Body of pancreas (tissue), 4 donors: ENCODE measurements around the gene NEU3. TPM values are rescaled to one million over a fixed set of nuclear protein-coding genes. Genes with fewer than 3 reads are reported as not detected.

Source experiments
- ATAC-seq: fragments of 150-250 bp; one replicate; pipeline ENCODE4 v1.9.1; 2016
- DNase-seq, 4 donors: peaks; one replicate each; pipeline ENCODE4 v3.0.0-alpha.2; 2019
- H3K27ac ChIP-seq, 4 donors: fragments of 200-600 bp; sonication (generic); 1 replicate in 3 of 4; 2 replicates in 1 of 4; pipeline versions ENCODE4 v1.5.1 to v1.6.1; 2016 to 2019; ENCODE audit warnings: mild to moderate bottlenecking in 1 of 4, mixed read lengths in 1 of 4, moderate library complexity in 1 of 4
- H3K27me3 ChIP-seq, 2 donors: fragments of 200-600 bp; sonication (generic); one replicate each; pipeline ENCODE4 v1.6.0; 2016; ENCODE audit warnings: mild to moderate bottlenecking in 1 of 2
- H3K36me3 ChIP-seq, 2 donors: fragments of 200-600 bp; sonication (generic); replicated peaks in 1 of 2; 2 replicates each; pipeline ENCODE4 v1.5.1; 2016; ENCODE audit warnings: low read depth in 2 of 2; ENCODE audit not compliant: insufficient read depth in 1 of 2
- H3K4me1 ChIP-seq: fragments of 200-600 bp; sonication (generic); one replicate; pipeline ENCODE4 v1.6.0; 2016
- H3K4me3 ChIP-seq, 2 donors: fragments of 200-600 bp; sonication (generic); 1 replicate in 1 of 2; 2 replicates in 1 of 2; pipeline ENCODE4 v1.5.1; 2016 to 2019
- H3K9me3 ChIP-seq, 3 donors: fragments of 200-600 bp; sonication (generic); 1 replicate in 2 of 3; 2 replicates in 1 of 3; pipeline ENCODE4 v1.5.1; 2016
- POLR2A ChIP-seq, 3 donors: fragments of 450-650 bp; IDR thresholded peaks; one replicate each; pipeline ENCODE4 v1.6.1; 2016; ENCODE audit warnings: antibody characterized with exemption in 3 of 3, mild to moderate bottlenecking in 2 of 3
- WGBS, 2 donors: methylation state at CpG; one replicate each; pipeline ENCODE4 v1.1.5; 2017; 5-methylcytosine and 5-hydroxymethylcytosine counted together
- intact Hi-C: fragments of 100-400 bp; cut with DNase I; formaldehyde crosslinking; loops from one replicate; pipeline ENCODE4 v1.15.1; 2023
- total RNA-seq, 2 donors: library from RNA; depleted of rRNA; stranded (reverse); fragments of >200 nt; gene quantifications; one replicate each; pipeline ENCODE4 v1.1.0, GENCODE V29; 2016
- TF ChIP-seq, protein P1 (sequence below), 7 experiments: fragments of 450-650 bp in 4 of 7; fragments of 200-600 bp in 3 of 7; sonication (generic) in 3 of 7; IDR thresholded peaks; one replicate each; pipeline ENCODE4 v1.5.1; 2016 to 2019; ENCODE audit warnings: antibody characterized with exemption in 7 of 7

Gene NEU3
- total RNA-seq, 2 donors from 2014 or later = 1.6 to 8.6 TPM

GRCh38 chr11:75001686-75002085 lies 13.0 kb downstream of the NEU3 start:
- H3K36me3 ChIP-seq = peaks cover 0 to 11% of the 10 kb centered on the region in 2 donors
- DNase-seq (no peak), ATAC-seq (no peak)
- H3K27ac ChIP-seq = no peak overlapping the region
- TF ChIP-seq, protein P1, sequence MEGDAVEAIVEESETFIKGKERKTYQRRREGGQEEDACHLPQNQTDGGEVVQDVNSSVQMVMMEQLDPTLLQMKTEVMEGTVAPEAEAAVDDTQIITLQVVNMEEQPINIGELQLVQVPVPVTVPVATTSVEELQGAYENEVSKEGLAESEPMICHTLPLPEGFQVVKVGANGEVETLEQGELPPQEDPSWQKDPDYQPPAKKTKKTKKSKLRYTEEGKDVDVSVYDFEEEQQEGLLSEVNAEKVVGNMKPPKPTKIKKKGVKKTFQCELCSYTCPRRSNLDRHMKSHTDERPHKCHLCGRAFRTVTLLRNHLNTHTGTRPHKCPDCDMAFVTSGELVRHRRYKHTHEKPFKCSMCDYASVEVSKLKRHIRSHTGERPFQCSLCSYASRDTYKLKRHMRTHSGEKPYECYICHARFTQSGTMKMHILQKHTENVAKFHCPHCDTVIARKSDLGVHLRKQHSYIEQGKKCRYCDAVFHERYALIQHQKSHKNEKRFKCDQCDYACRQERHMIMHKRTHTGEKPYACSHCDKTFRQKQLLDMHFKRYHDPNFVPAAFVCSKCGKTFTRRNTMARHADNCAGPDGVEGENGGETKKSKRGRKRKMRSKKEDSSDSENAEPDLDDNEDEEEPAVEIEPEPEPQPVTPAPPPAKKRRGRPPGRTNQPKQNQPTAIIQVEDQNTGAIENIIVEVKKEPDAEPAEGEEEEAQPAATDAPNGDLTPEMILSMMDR (IDR thresholded peaks at IDR 0.05) = no peak
- TF ChIP-seq POLR2A (IDR thresholded peaks at IDR 0.05) = no peak
- no peak overlapping the region for H3K4me3 ChIP-seq
- no peaks in the 10 kb centered on the region for H3K27me3 ChIP-seq
- 90 to 93% methylated on average over 3 of the region's 3 CpGs for WGBS, 2 donors
- intact Hi-C loops = no loop called here
- H3K4me1 ChIP-seq = no peaks in the 10 kb centered on the region
- no peaks in the 10 kb centered on the region for H3K9me3 ChIP-seq

DNA sequence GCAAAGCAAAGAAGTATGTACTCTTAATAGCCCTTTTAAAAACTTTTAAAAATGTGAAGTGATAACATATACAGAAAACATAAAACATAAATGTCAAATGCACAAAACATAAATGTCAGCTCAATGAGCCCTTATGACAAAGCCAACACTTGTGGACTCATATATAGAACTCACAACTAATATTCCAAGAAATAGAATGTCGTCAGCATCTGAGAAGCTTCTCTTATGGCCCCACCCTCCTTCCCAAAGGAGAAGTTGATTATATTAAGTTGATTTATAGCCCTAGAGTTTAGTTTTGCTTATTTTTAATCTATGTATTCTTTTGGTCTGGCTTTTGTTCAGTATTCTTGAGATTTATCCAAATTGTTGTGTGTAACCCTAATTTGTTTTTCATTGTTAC lies 13.8 kb downstream of the NEU3 start:
- WGBS, 2 donors = 89 to 96% methylated on average over 1 of the region's 1 CpG
- ATAC-seq (no peak), DNase-seq (no peak)
- Histone ChIP-seq H3K27me3 (no peaks in the 10 kb centered on the region), H3K4me3 (no peak overlapping the region), H3K36me3 (peaks cover 0 to 14% of the 10 kb centered on the region in 2 donors), H3K4me1 (no peaks in the 10 kb centered on the region), H3K9me3 (no peaks in the 10 kb centered on the region), H3K27ac (no peak overlapping the region)
- TF ChIP-seq POLR2A (IDR thresholded peaks at IDR 0.05) = no peak
- TF ChIP-seq, protein P1 (IDR thresholded peaks at IDR 0.05) = no peak
- intact Hi-C loops = no loop called here

DNA sequence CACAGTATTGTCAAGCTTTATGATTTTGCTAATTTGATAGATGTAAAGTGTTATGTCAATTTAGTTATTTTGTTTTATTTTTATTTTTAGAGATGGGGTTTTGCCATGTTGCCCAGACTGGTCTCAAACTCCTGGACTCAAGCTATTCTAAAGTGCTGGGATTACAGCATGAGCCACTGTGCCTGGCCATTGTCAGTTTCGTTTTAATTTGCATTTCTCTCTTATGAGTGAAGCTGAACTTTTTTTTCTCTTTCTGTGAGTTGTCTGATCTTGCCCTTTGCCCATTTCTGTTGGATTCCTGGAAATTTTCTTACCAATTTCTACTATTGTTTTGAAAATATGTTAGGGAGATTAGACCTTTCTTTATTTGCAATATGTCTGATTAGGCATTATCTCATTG lies 15.5 kb downstream of the NEU3 start:
- Histone ChIP-seq H3K36me3 (peaks cover 0 to 14% of the 10 kb centered on the region in 2 donors), H3K9me3 (no peaks in the 10 kb centered on the region), H3K4me1 (no peaks in the 10 kb centered on the region), H3K27me3 (no peaks in the 10 kb centered on the region), H3K4me3 (no peak overlapping the region), H3K27ac (no peak overlapping the region)
- WGBS, 2 donors = 46 to 58% methylated on average over 1 of the region's 1 CpG
- intact Hi-C loops = no loop called here
- DNase-seq = no peak
- no peak for ATAC-seq
- TF ChIP-seq, protein P1 (IDR thresholded peaks at IDR 0.05) = no peak
- TF ChIP-seq POLR2A (IDR thresholded peaks at IDR 0.05) = no peak

- ATAC-seq = no peak
- Histone ChIP-seq H3K4me3 (no peak overlapping the region), H3K9me3 (no peaks in the 10 kb centered on the region), H3K27ac (no peak overlapping the region), H3K4me1 (no peaks in the 10 kb centered on the region), H3K27me3 (no peaks in the 10 kb centered on the region), H3K36me3 (peaks cover 0 to 9% of the 10 kb centered on the region in 2 donors)
- WGBS, 2 donors = 72 to 87% methylated on average over 2 of the region's 2 CpGs
- no peak for DNase-seq
- no peak for TF ChIP-seq POLR2A (IDR thresholded peaks at IDR 0.05)
- TF ChIP-seq, protein P1 (IDR thresholded peaks at IDR 0.05) = no peak
- intact Hi-C loops = no loop called here
Measured at GRCh38 chr11:75011357-75011756, 22.6 kb downstream of the NEU3 start.

DNA sequence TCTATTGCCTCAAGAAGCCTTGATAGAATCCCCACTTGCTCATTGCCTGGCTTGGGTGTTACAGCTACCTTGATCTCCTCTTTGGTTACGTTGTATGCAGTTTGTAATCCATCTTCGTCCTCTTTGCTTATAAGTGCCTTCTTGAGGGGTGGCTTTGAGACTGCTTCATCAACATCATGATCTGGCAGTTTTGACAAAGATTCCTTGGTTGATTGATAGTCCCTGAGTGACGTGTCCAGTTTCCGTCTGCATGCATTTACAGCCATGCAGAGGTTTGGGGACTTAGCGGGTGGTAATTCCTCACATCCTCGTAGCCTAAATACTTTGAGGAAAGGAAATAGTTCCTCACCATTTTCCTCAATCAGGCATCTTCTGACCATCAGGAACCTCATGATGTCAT lies 23.1 kb downstream of the NEU3 start:
- Histone ChIP-seq H3K4me3 (no peak overlapping the region), H3K27me3 (no peaks in the 10 kb centered on the region), H3K9me3 (no peaks in the 10 kb centered on the region), H3K36me3 (peaks cover 0 to 4% of the 10 kb centered on the region in 2 donors), H3K27ac (no peak overlapping the region), H3K4me1 (no peaks in the 10 kb centered on the region)
- TF ChIP-seq, protein P1 (IDR thresholded peaks at IDR 0.05) = no peak
- no peak for TF ChIP-seq POLR2A (IDR thresholded peaks at IDR 0.05)
- no peak for DNase-seq
- intact Hi-C loops = no loop called here
- WGBS, 2 donors = 92 to 95% methylated on average over 6 of the region's 6 CpGs
- ATAC-seq = no peak
